ENCODE measurements around the gene KCNG2. TPM values are rescaled to one million over a fixed set of nuclear protein-coding genes. Genes with fewer than 3 reads are reported as not detected.

The KCNG2 gene
- total and polyA plus RNA-seq, 2 of the 4 experiments (the other 2 are of a cell fraction) = not detected

GRCh38 chr18:79863161-79864005 lies 65.6 kb downstream of the KCNG2 start (continued):
- no peak for TF ChIP-seq MAZ (IDR thresholded peaks at IDR 0.05; ENCODE audit: borderline replicate concordance, low read depth, low read length)

- Histone ChIP-seq H3K36me3 (ENCODE audit: control insufficient read depth, insufficient read depth, low read length) (no peaks in the 10 kb centered on the region), H2BK120ac (ENCODE audit: low read depth, low read length) (no peak overlapping the region), H2BK15ac (ENCODE audit: low read depth, low read length) (no peak overlapping the region), H3K9me3 (ENCODE audit: control insufficient read depth, insufficient read depth, low read length) (peaks cover 13% of the 10 kb centered on the region), H2BK5ac (ENCODE audit: low read depth, low read length, poor library complexity, severe bottlenecking) (no peak overlapping the region), H3K18ac (ENCODE audit: low read depth, low read length) (no peak overlapping the region), H3K79me1 (ENCODE audit: low read depth in 1 of 2, low read length in 2 of 2) (no peaks in the 10 kb centered on the region), H4K5ac (ENCODE audit: low read depth, low read length) (no peak overlapping the region), H3K56ac (ENCODE audit: extremely low read depth, insufficient read depth, low read length) (no peak overlapping the region), H4K8ac (ENCODE audit: low read depth in 2 of 2, low read length in 2 of 2) (no peak overlapping the region), H3K14ac (replicated peaks; ENCODE audit: low read depth, low read length) (no peak overlapping the region), H3K27me3 (ENCODE audit: control insufficient read depth, insufficient read depth, low read length) (no peaks in the 10 kb centered on the region; the same call in none of the 2 replicates), H2AK5ac (ENCODE audit: low read depth, low read length) (no peak overlapping the region), H4K91ac (ENCODE audit: insufficient read depth, low read depth, low read length) (no peak overlapping the region), H2BK20ac (ENCODE audit: low read depth, low read length) (no peak overlapping the region), H4K20me1 (ENCODE audit: insufficient read depth, low read length) (no peaks in the 10 kb centered on the region), H2AK9ac (replicated peaks; ENCODE audit: low read depth, low read length, poor library complexity) (no peak overlapping the region), H3K4me2 (ENCODE audit: low read depth, low read length) (no peak overlapping the region), H3K23ac (ENCODE audit: low read depth, low read length) (no peak overlapping the region), H2AFZ (replicated peaks; ENCODE audit: low read length, poor library complexity) (no peak overlapping the region), H3K4me3 (ENCODE audit: insufficient read depth, low read depth, low read length) (no peak overlapping the region), H3K27ac (ENCODE audit: insufficient read depth, low read length) (no peak overlapping the region), H3K9me1 (ENCODE audit: insufficient read depth, low read length) (no peaks in the 10 kb centered on the region), H3K9ac (ENCODE audit: low read depth, low read length) (no peak overlapping the region), H3K4ac (ENCODE audit: low read depth, low read length) (no peak overlapping the region), H3K4me1 (ENCODE audit: control insufficient read depth, insufficient read depth, low read length) (no peaks in the 10 kb centered on the region)
- ChIA-PET CTCF (no interaction called here), POLR2A (ENCODE audit: unreplicated experiment) (no interaction called here)
- WGBS, 2 experiments (ENCODE audit: extremely low coverage in 2 of 2, insufficient read length in 1 of 2) = 93% methylated on average over 3 of the region's 74 CpGs; no CpG with 5 or more reads in 1 of the 2 experiments
- BruUV-seq (replicated peaks) = no TSS peak
- intact Hi-C loops (cut with micrococcal nuclease) = no loop called here
- in situ Hi-C loops (cut with MboI; ENCODE audit: low sequenced_read_pairs) = no loop called here
- ATAC-seq (ENCODE audit: low read depth) = no peak
- TF ChIP-seq USF2 (IDR thresholded peaks at IDR 0.05; ENCODE audit: low read depth, low read length) = no peak
- no peak for TF ChIP-seq RAD21 (IDR thresholded peaks at IDR 0.05; ENCODE audit: low read length)
- no peak for TF ChIP-seq RCOR1 (IDR thresholded peaks at IDR 0.05; ENCODE audit: insufficient replicate concordance, low read length)
- TF ChIP-seq NFE2L2 (IDR thresholded peaks at IDR 0.05; ENCODE audit: low read depth, low read length) = no peak
- TF ChIP-seq CEBPB (IDR thresholded peaks at IDR 0.05; ENCODE audit: low read depth, low read length) = no peak
- TF ChIP-seq RFX5 (IDR thresholded peaks at IDR 0.05; ENCODE audit: low read depth, low read length) = no peak
- no peak for TF ChIP-seq BHLHE40 (IDR thresholded peaks at IDR 0.05; ENCODE audit: low read depth, low read length)
- no peak for TF ChIP-seq SMC3 (IDR thresholded peaks at IDR 0.05; ENCODE audit: low read depth, low read length)
- TF ChIP-seq MXI1 (IDR thresholded peaks at IDR 0.05; ENCODE audit: borderline replicate concordance, low read depth, low read length) = no peak
- dilution Hi-C loops (cut with HindIII; ENCODE audit: low sequenced_read_pairs, unreplicated experiment) = no loop called here
- no peak for DNase-seq
Measured at GRCh38 chr18:79864006-79864725, 66.4 kb downstream of the KCNG2 start.

Data from IMR-90 (cell line).